ENCODE data around the gene IGSF23. TPM values are rescaled to one million over a fixed set of nuclear protein-coding genes. Genes with fewer than 3 reads are reported as not detected.
A peak's percentile ranks its signal among the peaks of the same experiment; 100 is the strongest.

Gene IGSF23
- total and polyA plus RNA-seq, 4 donors = not detected

DNA sequence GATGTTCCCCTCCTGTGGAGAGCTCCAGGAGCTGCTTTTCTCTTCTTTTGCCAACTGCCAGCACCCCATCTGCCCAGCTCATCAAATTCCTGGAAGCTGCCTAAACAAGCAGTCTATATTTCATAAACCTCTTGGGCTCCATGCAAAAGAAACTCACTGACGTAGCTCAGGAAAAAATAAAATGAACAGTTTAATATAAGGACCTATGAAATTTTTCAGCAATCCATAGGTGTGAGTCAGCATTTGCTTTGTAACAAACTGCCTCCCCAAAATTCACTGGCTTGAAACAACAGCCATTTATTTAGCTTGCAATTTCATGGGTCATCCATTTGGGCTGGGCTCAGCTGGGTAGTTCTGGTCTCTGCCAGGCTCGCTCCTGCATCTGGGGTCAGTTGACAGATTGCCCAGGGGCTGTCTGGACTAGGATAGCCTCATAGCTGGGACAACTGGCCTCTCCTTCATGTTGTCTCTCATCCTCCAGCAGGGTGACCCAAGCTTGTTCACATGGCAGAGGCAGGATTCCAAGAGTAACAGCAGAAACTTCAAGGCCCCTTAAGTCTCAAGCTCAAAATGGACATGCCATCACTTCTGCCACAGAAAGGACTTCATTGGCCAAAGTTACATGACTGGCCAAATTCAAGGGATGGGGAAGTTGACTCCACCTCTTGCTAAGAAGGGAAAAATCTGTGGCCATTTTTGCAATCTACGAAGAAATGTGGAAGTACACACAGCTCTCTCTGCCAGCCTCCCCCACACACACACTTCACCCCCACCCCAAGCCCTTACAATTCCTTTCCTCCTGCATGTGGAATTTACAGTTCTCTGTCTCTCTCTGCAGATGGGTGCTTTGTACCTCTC, 22.4 kb downstream of the IGSF23 start:
- WGBS (ENCODE audit: insufficient coverage) = 27% methylated on average over 1 of the region's 3 CpGs
- peaks cover 6% of the 10 kb centered on the region for H3K4me1 ChIP-seq (ENCODE audit: control insufficient read depth, insufficient read depth, low read length)
- no peaks in the 10 kb centered on the region for H3K9me3 ChIP-seq (ENCODE audit: control insufficient read depth, insufficient read depth, low read length)
- H3K36me3 ChIP-seq (ENCODE audit: control insufficient read depth, insufficient read depth, low read length) = no peaks in the 10 kb centered on the region
- DNase-seq (ENCODE audit: low read depth in 4 of 6, low spot score in 6 of 6) = peak in 2 of 6 donors; percentile 36 to 68
- no peak overlapping the region for H3K4me3 ChIP-seq (ENCODE audit: low read depth, low read length)
- H3K27me3 ChIP-seq (ENCODE audit: control insufficient read depth, insufficient read depth, low read length) = no peaks in the 10 kb centered on the region
- H3K27ac ChIP-seq (ENCODE audit: low read depth, low read length) = no peak overlapping the region

DNA sequence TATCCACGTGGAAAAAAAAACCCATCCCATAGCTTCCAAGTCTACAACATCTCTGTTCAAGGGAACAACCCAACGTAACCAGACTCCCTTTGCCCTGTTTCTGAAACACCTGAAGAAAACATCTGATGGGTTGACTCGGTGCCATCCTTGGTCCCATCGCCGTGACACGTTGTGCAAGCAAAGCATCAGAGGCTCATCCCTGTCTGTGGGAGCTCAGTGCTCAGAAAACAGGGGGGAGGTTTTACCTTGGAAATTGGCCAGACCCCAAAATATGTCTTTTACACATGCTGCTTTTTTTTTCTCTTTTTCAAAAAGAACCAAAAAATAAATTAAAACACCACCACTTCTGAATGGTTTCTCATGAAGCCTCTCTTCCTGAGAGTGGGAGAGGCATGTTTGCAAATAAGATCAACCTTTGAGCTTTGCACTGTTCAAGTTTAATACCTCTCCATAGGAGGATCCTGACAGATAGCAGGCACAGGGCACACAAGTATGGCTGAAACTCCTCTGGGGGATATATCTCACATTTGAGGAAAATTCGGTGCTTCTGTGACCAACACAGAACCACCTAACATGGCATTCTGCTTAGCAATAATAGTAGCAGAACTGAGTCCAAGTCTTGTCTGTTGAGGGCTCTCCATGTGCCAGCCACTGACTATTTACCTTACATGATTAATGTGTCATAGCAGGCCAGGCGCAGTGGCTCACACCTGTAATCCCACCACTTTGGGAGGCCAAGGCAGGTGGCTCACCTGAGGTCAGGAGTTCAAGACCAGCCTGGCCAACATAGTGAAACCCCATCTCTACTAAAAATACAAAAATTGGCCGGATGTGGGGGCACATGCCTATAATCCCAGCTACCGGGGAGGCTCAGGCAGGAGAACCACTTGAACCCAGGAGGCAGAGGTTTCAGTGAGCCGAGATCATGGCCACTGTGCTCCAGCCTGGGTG, 23.4 kb downstream of the IGSF23 start:
- H3K27ac ChIP-seq (ENCODE audit: low read depth, low read length) = no peak overlapping the region
- peaks cover 6% of the 10 kb centered on the region for H3K4me1 ChIP-seq (ENCODE audit: control insufficient read depth, insufficient read depth, low read length)
- no peaks in the 10 kb centered on the region for H3K36me3 ChIP-seq (ENCODE audit: control insufficient read depth, insufficient read depth, low read length)
- no peaks in the 10 kb centered on the region for H3K9me3 ChIP-seq (ENCODE audit: control insufficient read depth, insufficient read depth, low read length)
- 81% methylated on average over 7 of the region's 11 CpGs for WGBS (ENCODE audit: insufficient coverage)
- no peak overlapping the region for H3K4me3 ChIP-seq (ENCODE audit: low read depth, low read length)
- no peaks in the 10 kb centered on the region for H3K27me3 ChIP-seq (ENCODE audit: control insufficient read depth, insufficient read depth, low read length)
- DNase-seq (ENCODE audit: low read depth in 4 of 6, low spot score in 6 of 6) = no peak

DNA sequence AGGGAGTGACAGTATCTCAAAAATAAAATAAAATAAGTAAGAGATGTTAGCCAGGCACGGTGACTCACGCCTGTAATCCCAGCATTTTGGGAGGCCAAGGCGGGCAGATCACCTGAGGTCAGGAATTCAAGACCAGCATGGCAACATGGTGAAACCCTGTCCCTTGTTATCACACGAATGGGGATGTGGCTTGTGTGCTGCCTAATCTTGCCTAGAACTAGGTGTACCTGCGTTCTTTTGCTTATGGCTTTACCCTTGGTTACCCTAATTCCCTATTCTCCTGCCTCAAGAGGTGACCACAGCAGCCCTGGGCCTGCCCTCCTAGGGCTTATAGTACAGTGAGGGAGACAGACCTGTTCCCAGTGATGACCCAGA, 24.0 kb downstream of the IGSF23 start:
- no peak for DNase-seq (ENCODE audit: low read depth in 4 of 6, low spot score in 6 of 6)
- Histone ChIP-seq H3K27ac (ENCODE audit: low read depth, low read length) (no peak overlapping the region), H3K36me3 (ENCODE audit: control insufficient read depth, insufficient read depth, low read length) (no peaks in the 10 kb centered on the region), H3K27me3 (ENCODE audit: control insufficient read depth, insufficient read depth, low read length) (no peaks in the 10 kb centered on the region), H3K4me1 (ENCODE audit: control insufficient read depth, insufficient read depth, low read length) (peaks cover 6% of the 10 kb centered on the region), H3K4me3 (ENCODE audit: low read depth, low read length) (no peak overlapping the region), H3K9me3 (ENCODE audit: control insufficient read depth, insufficient read depth, low read length) (no peaks in the 10 kb centered on the region)
- 86% methylated on average over 3 of the region's 5 CpGs for WGBS (ENCODE audit: insufficient coverage)

DNA sequence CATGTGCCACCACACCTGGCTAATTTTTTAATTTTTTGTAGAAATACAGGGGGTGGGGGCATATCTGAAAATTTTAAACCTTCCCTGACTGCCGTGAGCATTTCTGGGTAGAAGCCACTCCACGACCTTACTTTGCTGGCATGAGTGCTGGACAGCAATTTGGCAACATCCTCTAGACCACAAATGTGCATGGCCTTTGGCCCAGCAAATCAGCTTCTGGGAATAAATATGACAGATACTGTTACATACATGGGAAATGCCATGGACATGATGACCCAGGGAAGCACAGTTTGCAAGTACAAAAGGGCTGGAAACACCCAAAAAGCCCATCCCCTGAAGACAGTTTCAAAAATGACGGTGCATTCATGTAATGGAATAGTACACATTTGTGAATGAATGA, 27.2 kb downstream of the IGSF23 start:
- no peaks in the 10 kb centered on the region for H3K27me3 ChIP-seq (ENCODE audit: control insufficient read depth, insufficient read depth, low read length)
- no peak overlapping the region for H3K4me3 ChIP-seq (ENCODE audit: low read depth, low read length)
- H3K4me1 ChIP-seq (ENCODE audit: control insufficient read depth, insufficient read depth, low read length) = peaks cover 6% of the 10 kb centered on the region
- WGBS (ENCODE audit: insufficient coverage) = no CpG with 5 or more reads among the region's 3 CpGs
- H3K36me3 ChIP-seq (ENCODE audit: control insufficient read depth, insufficient read depth, low read length) = no peaks in the 10 kb centered on the region
- DNase-seq (ENCODE audit: low read depth in 4 of 6, low spot score in 6 of 6) = no peak
- H3K27ac ChIP-seq (ENCODE audit: low read depth, low read length) = no peak overlapping the region
- H3K9me3 ChIP-seq (ENCODE audit: control insufficient read depth, insufficient read depth, low read length) = no peaks in the 10 kb centered on the region

DNA sequence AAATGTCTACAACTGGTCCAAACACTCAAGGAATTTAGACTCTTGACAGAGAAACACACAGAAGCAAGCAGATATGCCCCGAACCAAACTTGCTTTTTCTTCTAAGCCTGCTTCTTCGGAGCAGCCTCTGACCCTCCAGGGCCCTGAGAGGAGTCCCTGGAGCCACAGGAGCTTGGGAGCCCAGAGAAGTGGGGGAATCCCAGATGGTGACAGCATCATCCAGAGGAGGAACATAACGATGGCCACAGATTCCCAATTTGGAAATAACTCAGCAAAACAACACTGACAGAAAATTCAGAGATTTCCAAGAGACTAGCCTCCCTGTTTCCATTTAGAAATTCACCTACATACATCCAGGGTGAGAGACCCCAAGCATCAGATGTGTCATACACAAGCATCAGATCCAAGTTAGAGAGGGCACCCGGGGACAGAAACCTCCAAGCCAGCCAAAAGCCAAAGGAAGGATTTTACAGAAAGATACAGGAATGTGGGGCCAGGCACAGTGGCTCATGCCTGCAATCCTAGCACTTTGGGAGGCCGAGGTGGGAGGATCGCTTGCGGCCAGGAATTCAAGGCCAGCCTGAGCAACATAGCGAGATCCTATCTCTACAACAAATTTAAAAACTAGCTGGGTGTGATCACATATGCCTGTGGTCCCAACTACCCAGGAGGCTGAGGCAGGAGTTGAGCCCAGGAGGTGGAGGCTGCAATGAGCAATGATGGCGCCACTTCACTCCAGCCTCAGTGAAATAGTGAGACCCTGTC, 28.3 kb downstream of the IGSF23 start:
- H3K4me1 ChIP-seq (ENCODE audit: control insufficient read depth, insufficient read depth, low read length) = peaks cover 6% of the 10 kb centered on the region
- H3K27ac ChIP-seq (ENCODE audit: low read depth, low read length) = no peak overlapping the region
- H3K27me3 ChIP-seq (ENCODE audit: control insufficient read depth, insufficient read depth, low read length) = no peaks in the 10 kb centered on the region
- no peak for DNase-seq (ENCODE audit: low read depth in 4 of 6, low spot score in 6 of 6)
- no peaks in the 10 kb centered on the region for H3K36me3 ChIP-seq (ENCODE audit: control insufficient read depth, insufficient read depth, low read length)
- WGBS (ENCODE audit: insufficient coverage) = 91% methylated on average over 6 of the region's 9 CpGs
- H3K4me3 ChIP-seq (ENCODE audit: low read depth, low read length) = no peak overlapping the region
- H3K9me3 ChIP-seq (ENCODE audit: control insufficient read depth, insufficient read depth, low read length) = no peaks in the 10 kb centered on the region

DNA sequence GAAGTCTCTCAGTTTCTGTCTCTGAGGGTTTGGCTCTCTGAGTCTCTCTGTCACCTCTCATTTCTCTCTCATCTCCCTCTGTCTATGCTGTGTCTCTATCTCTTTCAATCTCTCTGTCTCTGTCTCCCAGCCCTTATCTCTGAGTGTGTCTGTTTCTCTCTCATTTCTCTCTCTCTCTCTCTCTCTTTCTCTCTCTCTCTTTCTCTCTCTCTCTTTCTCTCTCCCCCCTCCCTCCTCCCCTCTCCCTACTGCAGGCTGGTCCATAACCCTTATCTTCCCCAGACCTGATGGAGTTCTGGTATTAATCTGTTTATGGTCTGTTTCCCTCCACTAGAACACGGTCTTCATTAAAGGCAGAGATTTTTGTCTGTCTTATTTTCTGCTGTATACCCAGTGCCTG, 29.0 kb downstream of the IGSF23 start:
- DNase-seq (ENCODE audit: low read depth in 4 of 6, low spot score in 6 of 6) = no peak
- Histone ChIP-seq H3K4me1 (ENCODE audit: control insufficient read depth, insufficient read depth, low read length) (peaks cover 6% of the 10 kb centered on the region), H3K36me3 (ENCODE audit: control insufficient read depth, insufficient read depth, low read length) (peaks cover 5% of the 10 kb centered on the region), H3K9me3 (ENCODE audit: control insufficient read depth, insufficient read depth, low read length) (no peaks in the 10 kb centered on the region), H3K27me3 (ENCODE audit: control insufficient read depth, insufficient read depth, low read length) (no peaks in the 10 kb centered on the region), H3K27ac (ENCODE audit: low read depth, low read length) (no peak overlapping the region), H3K4me3 (ENCODE audit: low read depth, low read length) (no peak overlapping the region)
- no CpG with 5 or more reads among the region's 1 CpG for WGBS (ENCODE audit: insufficient coverage)

DNA sequence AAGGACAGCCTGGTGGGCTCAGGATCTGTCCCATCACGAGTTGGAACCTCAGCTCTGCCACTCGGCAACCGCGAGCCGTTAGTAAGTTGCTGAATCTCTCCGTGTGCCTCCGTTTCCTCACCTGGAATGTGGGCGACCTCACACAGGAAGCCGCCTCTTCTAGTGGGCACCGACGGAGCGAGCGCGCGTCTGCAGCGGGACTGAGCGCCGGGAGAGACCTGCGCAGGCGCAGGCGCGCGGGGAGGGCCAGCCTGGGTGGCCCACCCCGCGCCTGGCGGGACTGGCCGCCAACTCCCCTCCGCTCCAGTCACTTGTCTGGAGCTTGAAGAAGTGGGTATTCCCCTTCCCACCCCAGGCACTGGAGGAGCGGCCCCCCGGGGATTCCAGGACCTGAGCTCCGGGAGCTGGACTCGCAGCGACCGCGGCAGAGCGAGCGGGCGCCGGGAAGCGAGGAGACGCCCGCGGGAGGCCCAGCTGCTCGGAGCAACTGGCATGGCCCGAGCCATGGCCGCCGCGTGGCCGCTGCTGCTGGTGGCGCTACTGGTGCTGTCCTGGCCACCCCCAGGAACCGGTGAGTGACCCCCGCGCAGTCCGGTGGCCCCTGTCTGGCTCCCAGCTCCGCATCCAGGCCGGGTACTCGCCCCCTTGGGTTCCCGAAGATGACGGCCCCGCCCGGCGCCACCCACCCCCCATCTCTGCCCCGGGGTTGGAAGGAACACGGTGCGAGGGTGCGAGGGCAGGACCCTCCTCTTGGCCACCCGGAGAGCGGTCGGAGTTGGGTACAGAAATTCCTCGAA, 30.4 kb downstream of the IGSF23 start, which contains the start of gene PVR:
Gene PVR (plus strand): TSS at position 306 of the 797 bp plus-strand sequence. CDS start 187 bp downstream, at position 493.
- H3K27me3 ChIP-seq (ENCODE audit: control insufficient read depth, insufficient read depth, low read length) = no peaks in the 10 kb centered on the region
- peaks cover 12% of the 10 kb centered on the region for H3K36me3 ChIP-seq (ENCODE audit: control insufficient read depth, insufficient read depth, low read length)
- H3K4me1 ChIP-seq (ENCODE audit: control insufficient read depth, insufficient read depth, low read length) = peaks cover 6% of the 10 kb centered on the region
- DNase-seq (ENCODE audit: low read depth in 4 of 6, low spot score in 6 of 6) = peak; percentile 31 to 87 (median 48)
- H3K4me3 ChIP-seq (ENCODE audit: low read depth, low read length) = peak within 1 kb of the TSS; percentile 62
- H3K27ac ChIP-seq (ENCODE audit: low read depth, low read length) = no peak within 1 kb of the TSS
- under 1% methylated on average over 70 of the region's 70 CpGs for WGBS (ENCODE audit: insufficient coverage)
- H3K9me3 ChIP-seq (ENCODE audit: control insufficient read depth, insufficient read depth, low read length) = no peaks in the 10 kb centered on the region

DNA sequence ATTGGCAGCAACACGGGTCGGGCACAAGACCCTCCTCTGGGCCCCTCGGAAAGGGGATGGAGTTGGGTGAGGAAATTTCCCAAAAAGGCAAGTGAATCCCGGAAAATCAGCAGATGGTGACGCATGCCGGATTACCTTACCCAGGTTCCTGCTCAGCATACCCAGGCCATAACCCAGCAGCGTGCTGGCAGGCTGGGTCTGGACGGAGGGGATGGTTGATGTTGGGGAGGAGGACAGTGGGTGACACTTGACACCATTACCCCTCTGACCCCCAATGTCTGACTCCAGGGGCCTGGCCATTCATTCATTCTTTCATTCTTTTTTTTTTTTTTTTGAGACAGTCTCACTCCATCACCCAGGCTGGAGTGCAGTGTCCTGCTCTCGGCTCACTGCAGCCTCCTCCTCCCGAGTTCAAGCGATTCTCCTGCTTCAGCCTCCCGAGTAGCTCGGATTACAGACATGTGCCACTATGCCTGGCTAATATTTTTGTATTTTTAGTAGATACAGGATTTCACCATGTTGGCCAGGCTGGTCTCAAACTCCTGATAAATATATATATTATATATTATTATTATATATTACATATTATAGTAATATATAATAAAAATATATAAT, 31.1 kb downstream of the IGSF23 start:
- WGBS (ENCODE audit: insufficient coverage) = 0% methylated on average over 2 of the region's 13 CpGs
- Histone ChIP-seq H3K27ac (ENCODE audit: low read depth, low read length) (no peak overlapping the region), H3K4me3 (ENCODE audit: low read depth, low read length) (peak overlapping the region; percentile 62), H3K27me3 (ENCODE audit: control insufficient read depth, insufficient read depth, low read length) (no peaks in the 10 kb centered on the region), H3K4me1 (ENCODE audit: control insufficient read depth, insufficient read depth, low read length) (peaks cover 6% of the 10 kb centered on the region), H3K9me3 (ENCODE audit: control insufficient read depth, insufficient read depth, low read length) (no peaks in the 10 kb centered on the region), H3K36me3 (ENCODE audit: control insufficient read depth, insufficient read depth, low read length) (peaks cover 16% of the 10 kb centered on the region)
- peak in 3 of 6 donors; percentile 12 to 69 (median 68) for DNase-seq (ENCODE audit: low read depth in 4 of 6, low spot score in 6 of 6)

All from spinal cord (tissue), 10 donors.